SK-N-SH treated with all-trans-retinoic acid at 6 μM for 48 hours (cell line): ENCODE measurements around the gene SQSTM1.

Source experiments
- ATAC-seq: fragments of 200-7000 bp; cut with Tn5 transposase; 3 replicates; pipeline ENCODE4 v1.9.1; 2020; ENCODE audit warnings: mild to moderate bottlenecking, moderate library complexity
- ARNTL ChIP-seq: fragments of 450-650 bp; formaldehyde crosslinking; IDR thresholded peaks from 2 replicates; pipeline ENCODE4 v1.5.0; 2020; ENCODE audit warnings: low read depth, mild to moderate bottlenecking, moderate library complexity, borderline replicate concordance
- BACH2 ChIP-seq: fragments of 250-450 bp; sonication (Bioruptor Pico); IDR thresholded peaks from 2 replicates; pipeline ENCODE4 v1.9.0; 2021; ENCODE audit warnings: mild to moderate bottlenecking, borderline replicate concordance
- CSDC2 ChIP-seq: fragments of 250-450 bp; sonication (Bioruptor Pico); IDR thresholded peaks from 2 replicates; pipeline ENCODE4 v1.5.0; 2020; ENCODE audit warnings: mild to moderate bottlenecking, moderate library complexity
- ESRRG ChIP-seq: fragments of 250-450 bp; sonication (Bioruptor Pico); IDR thresholded peaks from 2 replicates; pipeline ENCODE4 v1.6.1; 2021; ENCODE audit warnings: mild to moderate bottlenecking
- GLIS3 ChIP-seq: fragments of 250-450 bp; sonication (Bioruptor Pico); IDR thresholded peaks from 2 replicates; pipeline ENCODE4 v1.5.0; 2020; ENCODE audit warnings: mild to moderate bottlenecking, moderate library complexity
- ISL1 ChIP-seq: fragments of 250-450 bp; sonication (Bioruptor Pico); IDR thresholded peaks from 2 replicates; pipeline ENCODE4 v2.1.2; 2022; ENCODE audit warnings: mild to moderate bottlenecking, moderate library complexity
- OSR1 ChIP-seq: fragments of 250-450 bp; sonication (Bioruptor Pico); IDR thresholded peaks from 2 replicates; pipeline ENCODE4 v1.8.0; 2022; ENCODE audit warnings: moderate library complexity, mild to moderate bottlenecking, inconsistent platforms
- PPARA ChIP-seq: fragments of 250-450 bp; sonication (Bioruptor Pico); IDR thresholded peaks from 2 replicates; pipeline ENCODE4 v1.5.0; 2020; ENCODE audit warnings: mild to moderate bottlenecking, borderline replicate concordance
- RARB ChIP-seq: fragments of 250-450 bp; sonication (Bioruptor Pico); IDR thresholded peaks from 2 replicates; pipeline ENCODE4 v1.8.0; 2021; ENCODE audit warnings: mild to moderate bottlenecking, moderate library complexity
- SNAI2 ChIP-seq: fragments of 250-450 bp; sonication (Bioruptor Pico); IDR thresholded peaks from 2 replicates; pipeline ENCODE4 v1.5.0; 2020; ENCODE audit warnings: mild to moderate bottlenecking, moderate library complexity
- TCF4 ChIP-seq: fragments of 250-450 bp; sonication (Bioruptor Pico); IDR thresholded peaks from 2 replicates; pipeline ENCODE4 v1.8.0; 2021; ENCODE audit warnings: mild to moderate bottlenecking, moderate library complexity, borderline replicate concordance
- TOX ChIP-seq: fragments of 250-450 bp; sonication (Bioruptor Pico); IDR thresholded peaks from 2 replicates; pipeline ENCODE4 v1.8.0; 2021; ENCODE audit warnings: mild to moderate bottlenecking, moderate library complexity, borderline replicate concordance
- ZC3H10 ChIP-seq: fragments of 250-450 bp; sonication (Bioruptor Pico); IDR thresholded peaks from 2 replicates; pipeline ENCODE4 v1.5.1; 2021; ENCODE audit warnings: mild to moderate bottlenecking, moderate library complexity
- ZFP3 ChIP-seq: fragments of 250-450 bp; sonication (Bioruptor Pico); IDR thresholded peaks from 2 replicates; pipeline ENCODE4 v1.5.0; 2020; ENCODE audit warnings: mild to moderate bottlenecking, moderate library complexity
- ZFP30 ChIP-seq: fragments of 450-650 bp; formaldehyde crosslinking; IDR thresholded peaks from 2 replicates; pipeline ENCODE4 v1.5.0; 2022; ENCODE audit warnings: mild to moderate bottlenecking, moderate library complexity
- ZNF565 ChIP-seq: fragments of 450-650 bp; formaldehyde crosslinking; conservative IDR thresholded peaks from 2 replicates; pipeline ENCODE4 v1.5.0; 2020; ENCODE audit warnings: low read depth, mild to moderate bottlenecking, moderate library complexity
- ZNF70 ChIP-seq: fragments of 450-650 bp; formaldehyde crosslinking; IDR thresholded peaks from 2 replicates; pipeline ENCODE4 v1.5.0; 2020; ENCODE audit warnings: mild to moderate bottlenecking, moderate library complexity
- ZNF8 ChIP-seq: fragments of 450-650 bp; formaldehyde crosslinking; IDR thresholded peaks from 2 replicates; pipeline ENCODE4 v1.5.0; 2020; ENCODE audit warnings: mild to moderate bottlenecking, moderate library complexity
- TF ChIP-seq, protein P1 (sequence below): fragments of 250-450 bp; sonication (Bioruptor Pico); IDR thresholded peaks from 2 replicates; pipeline ENCODE4 v1.8.0; 2020; ENCODE audit warnings: mild to moderate bottlenecking, moderate library complexity, borderline replicate concordance
- TF ChIP-seq, protein P2 (sequence below): fragments of 250-450 bp; sonication (Bioruptor Pico); IDR thresholded peaks from 2 replicates; pipeline ENCODE4 v1.5.1; 2020; ENCODE audit warnings: low read depth, mild to moderate bottlenecking, moderate library complexity
- TF ChIP-seq, protein P3 (sequence below): fragments of 250-450 bp; sonication (Bioruptor Pico); IDR thresholded peaks from 2 replicates; pipeline ENCODE4 v1.8.0; 2021; ENCODE audit warnings: low read depth, mild to moderate bottlenecking, moderate library complexity, borderline replicate concordance
- TF ChIP-seq, protein P4 (sequence below): fragments of 250-450 bp; sonication (Bioruptor Pico); IDR thresholded peaks from 2 replicates; pipeline ENCODE4 v1.5.1; 2021; ENCODE audit warnings: mild to moderate bottlenecking, moderate library complexity
- TF ChIP-seq, protein P5 (sequence below): fragments of 250-450 bp; sonication (Bioruptor Pico); IDR thresholded peaks from 2 replicates; pipeline ENCODE4 v1.5.0; 2020; ENCODE audit warnings: mild to moderate bottlenecking, moderate library complexity

Gene SQSTM1

DNA sequence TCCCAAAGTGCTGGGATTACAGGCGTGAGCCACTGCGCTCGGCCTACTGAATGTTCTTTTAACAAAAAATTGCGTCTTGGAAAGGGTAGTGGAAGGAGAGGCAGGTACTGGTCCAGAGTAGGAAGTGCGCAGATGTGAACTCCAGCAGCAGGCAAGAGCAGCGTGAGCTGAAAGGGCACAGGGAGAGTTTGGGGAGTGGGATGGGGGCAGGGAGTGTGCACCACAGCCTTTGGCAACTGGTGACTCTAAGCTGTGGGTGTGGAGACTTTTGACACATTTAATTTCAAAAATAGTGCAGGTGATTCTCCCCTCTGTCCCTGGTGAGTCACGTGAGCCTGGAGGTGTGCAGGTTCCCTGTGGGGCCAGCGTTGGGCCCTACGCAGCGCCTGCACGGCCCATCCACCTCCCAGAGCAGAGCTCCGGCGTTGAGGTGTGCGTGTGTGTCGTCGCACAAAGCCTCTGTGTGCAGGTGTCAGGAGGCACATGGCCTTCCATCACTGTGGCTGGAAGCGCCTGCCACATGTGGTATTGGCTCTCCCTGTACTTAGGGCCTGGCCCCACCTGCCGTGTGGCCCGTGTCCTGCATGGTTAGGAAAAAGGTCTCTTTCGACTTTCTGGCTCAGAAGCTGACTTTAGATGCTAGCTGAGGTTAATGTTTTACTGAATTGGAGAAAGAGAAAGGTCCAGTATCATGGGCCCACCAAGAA is 11.5 kb downstream of the SQSTM1 start:
- no peak; the same call in 2 of the 3 replicates for ATAC-seq

DNA sequence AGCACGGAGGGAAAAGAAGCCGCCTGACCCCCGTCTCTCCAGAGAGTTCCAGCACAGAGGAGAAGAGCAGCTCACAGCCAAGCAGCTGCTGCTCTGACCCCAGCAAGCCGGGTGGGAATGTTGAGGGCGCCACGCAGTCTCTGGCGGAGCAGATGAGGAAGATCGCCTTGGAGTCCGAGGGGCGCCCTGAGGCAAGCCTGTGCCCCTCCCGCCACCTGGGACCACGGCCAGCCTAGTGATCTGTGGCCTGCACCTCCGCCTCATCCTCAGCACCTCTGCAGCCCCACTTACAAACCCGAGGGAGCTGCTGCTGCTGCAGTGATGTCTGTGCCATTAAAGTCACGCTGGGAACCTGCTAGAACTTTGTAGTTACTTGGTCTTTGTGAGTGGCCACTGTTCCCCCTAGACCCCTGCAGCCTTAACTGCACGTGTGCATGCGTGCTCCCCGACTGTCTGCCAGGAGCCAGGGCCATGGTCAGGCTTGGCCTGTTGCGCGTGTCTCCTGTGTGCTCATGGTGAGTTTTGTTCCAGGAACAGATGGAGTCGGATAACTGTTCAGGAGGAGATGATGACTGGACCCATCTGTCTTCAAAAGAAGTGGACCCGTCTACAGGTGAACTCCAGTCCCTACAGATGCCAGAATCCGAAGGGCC is 12.5 kb downstream of the SQSTM1 start:
- TF ChIP-seq, protein P1, sequence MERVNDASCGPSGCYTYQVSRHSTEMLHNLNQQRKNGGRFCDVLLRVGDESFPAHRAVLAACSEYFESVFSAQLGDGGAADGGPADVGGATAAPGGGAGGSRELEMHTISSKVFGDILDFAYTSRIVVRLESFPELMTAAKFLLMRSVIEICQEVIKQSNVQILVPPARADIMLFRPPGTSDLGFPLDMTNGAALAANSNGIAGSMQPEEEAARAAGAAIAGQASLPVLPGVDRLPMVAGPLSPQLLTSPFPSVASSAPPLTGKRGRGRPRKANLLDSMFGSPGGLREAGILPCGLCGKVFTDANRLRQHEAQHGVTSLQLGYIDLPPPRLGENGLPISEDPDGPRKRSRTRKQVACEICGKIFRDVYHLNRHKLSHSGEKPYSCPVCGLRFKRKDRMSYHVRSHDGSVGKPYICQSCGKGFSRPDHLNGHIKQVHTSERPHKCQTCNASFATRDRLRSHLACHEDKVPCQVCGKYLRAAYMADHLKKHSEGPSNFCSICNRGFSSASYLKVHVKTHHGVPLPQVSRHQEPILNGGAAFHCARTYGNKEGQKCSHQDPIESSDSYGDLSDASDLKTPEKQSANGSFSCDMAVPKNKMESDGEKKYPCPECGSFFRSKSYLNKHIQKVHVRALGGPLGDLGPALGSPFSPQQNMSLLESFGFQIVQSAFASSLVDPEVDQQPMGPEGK = no peak
- TF ChIP-seq ZNF565 (CRISPR knock-in tag) = no peak
- no peak for TF ChIP-seq ZFP30 (CRISPR knock-in tag)
- no peak for TF ChIP-seq CSDC2 (CRISPR knock-in tag)
- no peak for TF ChIP-seq GLIS3 (CRISPR knock-in tag)
- TF ChIP-seq OSR1 = no peak
- TF ChIP-seq ARNTL (CRISPR knock-in tag) = no peak
- no peak for TF ChIP-seq PPARA (CRISPR knock-in tag)
- TF ChIP-seq ZNF8 = no peak
- TF ChIP-seq TCF4 = no peak
- TF ChIP-seq RARB (CRISPR knock-in tag) = no peak
- TF ChIP-seq, protein P2, sequence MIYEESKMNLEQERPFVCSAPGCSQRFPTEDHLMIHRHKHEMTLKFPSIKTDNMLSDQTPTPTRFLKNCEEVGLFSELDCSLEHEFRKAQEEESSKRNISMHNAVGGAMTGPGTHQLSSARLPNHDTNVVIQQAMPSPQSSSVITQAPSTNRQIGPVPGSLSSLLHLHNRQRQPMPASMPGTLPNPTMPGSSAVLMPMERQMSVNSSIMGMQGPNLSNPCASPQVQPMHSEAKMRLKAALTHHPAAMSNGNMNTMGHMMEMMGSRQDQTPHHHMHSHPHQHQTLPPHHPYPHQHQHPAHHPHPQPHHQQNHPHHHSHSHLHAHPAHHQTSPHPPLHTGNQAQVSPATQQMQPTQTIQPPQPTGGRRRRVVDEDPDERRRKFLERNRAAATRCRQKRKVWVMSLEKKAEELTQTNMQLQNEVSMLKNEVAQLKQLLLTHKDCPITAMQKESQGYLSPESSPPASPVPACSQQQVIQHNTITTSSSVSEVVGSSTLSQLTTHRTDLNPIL = no peak
- no peak for TF ChIP-seq SNAI2 (CRISPR knock-in tag)
- TF ChIP-seq, protein P3, sequence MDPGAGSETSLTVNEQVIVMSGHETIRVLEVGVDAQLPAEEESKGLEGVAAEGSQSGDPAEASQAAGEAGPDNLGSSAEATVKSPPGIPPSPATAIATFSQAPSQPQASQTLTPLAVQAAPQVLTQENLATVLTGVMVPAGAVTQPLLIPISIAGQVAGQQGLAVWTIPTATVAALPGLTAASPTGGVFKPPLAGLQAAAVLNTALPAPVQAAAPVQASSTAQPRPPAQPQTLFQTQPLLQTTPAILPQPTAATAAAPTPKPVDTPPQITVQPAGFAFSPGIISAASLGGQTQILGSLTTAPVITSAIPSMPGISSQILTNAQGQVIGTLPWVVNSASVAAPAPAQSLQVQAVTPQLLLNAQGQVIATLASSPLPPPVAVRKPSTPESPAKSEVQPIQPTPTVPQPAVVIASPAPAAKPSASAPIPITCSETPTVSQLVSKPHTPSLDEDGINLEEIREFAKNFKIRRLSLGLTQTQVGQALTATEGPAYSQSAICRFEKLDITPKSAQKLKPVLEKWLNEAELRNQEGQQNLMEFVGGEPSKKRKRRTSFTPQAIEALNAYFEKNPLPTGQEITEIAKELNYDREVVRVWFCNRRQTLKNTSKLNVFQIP (CRISPR knock-in tag) = no peak
- TF ChIP-seq BACH2 (CRISPR knock-in tag) = no peak
- TF ChIP-seq ESRRG (CRISPR knock-in tag) = no peak
- no peak; the same call in 2 of the 3 replicates for ATAC-seq

More for the DNA sequence above, 11.5 kb downstream of the SQSTM1 start:
- TF ChIP-seq TCF4 (no peak), ISL1 (CRISPR knock-in tag) (no peak), RARB (CRISPR knock-in tag) (no peak), CSDC2 (CRISPR knock-in tag) (no peak), ZNF565 (CRISPR knock-in tag) (no peak), ZNF70 (no peak), GLIS3 (CRISPR knock-in tag) (no peak), ZNF8 (no peak)
- TF ChIP-seq, protein P1 = no peak

DNA sequence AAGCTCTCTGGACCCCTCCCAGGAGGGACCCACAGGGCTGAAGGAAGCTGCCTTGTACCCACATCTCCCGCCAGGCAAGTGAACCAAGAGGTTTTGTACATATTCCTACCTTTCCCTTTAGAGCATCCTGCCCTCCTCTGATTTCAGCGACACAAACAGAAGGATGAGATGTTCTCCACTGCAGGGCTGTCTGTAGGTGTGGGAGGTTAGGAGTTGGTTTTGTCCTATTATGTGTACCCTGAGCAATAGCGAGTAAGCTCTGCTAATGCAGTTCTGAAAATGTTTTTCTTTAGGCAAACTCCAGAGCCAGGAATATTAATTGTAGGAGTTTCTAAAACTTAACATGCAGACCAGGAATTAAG is 13.0 kb downstream of the SQSTM1 start:
- ATAC-seq = no peak
- TF ChIP-seq ZNF565 (CRISPR knock-in tag) (no peak), OSR1 (no peak), ESRRG (CRISPR knock-in tag) (no peak), CSDC2 (CRISPR knock-in tag) (no peak), ZNF70 (no peak), ZC3H10 (CRISPR knock-in tag) (no peak), TOX (no peak), BACH2 (CRISPR knock-in tag) (no peak), TCF4 (no peak), ZFP3 (CRISPR knock-in tag) (no peak), ISL1 (CRISPR knock-in tag) (no peak), ARNTL (CRISPR knock-in tag) (no peak), PPARA (CRISPR knock-in tag) (no peak), RARB (CRISPR knock-in tag) (no peak), ZFP30 (CRISPR knock-in tag) (no peak)
- TF ChIP-seq, protein P4, sequence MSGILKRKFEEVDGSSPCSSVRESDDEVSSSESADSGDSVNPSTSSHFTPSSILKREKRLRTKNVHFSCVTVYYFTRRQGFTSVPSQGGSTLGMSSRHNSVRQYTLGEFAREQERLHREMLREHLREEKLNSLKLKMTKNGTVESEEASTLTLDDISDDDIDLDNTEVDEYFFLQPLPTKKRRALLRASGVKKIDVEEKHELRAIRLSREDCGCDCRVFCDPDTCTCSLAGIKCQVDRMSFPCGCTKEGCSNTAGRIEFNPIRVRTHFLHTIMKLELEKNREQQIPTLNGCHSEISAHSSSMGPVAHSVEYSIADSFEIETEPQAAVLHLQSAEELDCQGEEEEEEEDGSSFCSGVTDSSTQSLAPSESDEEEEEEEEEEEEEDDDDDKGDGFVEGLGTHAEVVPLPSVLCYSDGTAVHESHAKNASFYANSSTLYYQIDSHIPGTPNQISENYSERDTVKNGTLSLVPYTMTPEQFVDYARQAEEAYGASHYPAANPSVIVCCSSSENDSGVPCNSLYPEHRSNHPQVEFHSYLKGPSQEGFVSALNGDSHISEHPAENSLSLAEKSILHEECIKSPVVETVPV (CRISPR knock-in tag) = no peak
- TF ChIP-seq, protein P1 = no peak
- TF ChIP-seq, protein P5, sequence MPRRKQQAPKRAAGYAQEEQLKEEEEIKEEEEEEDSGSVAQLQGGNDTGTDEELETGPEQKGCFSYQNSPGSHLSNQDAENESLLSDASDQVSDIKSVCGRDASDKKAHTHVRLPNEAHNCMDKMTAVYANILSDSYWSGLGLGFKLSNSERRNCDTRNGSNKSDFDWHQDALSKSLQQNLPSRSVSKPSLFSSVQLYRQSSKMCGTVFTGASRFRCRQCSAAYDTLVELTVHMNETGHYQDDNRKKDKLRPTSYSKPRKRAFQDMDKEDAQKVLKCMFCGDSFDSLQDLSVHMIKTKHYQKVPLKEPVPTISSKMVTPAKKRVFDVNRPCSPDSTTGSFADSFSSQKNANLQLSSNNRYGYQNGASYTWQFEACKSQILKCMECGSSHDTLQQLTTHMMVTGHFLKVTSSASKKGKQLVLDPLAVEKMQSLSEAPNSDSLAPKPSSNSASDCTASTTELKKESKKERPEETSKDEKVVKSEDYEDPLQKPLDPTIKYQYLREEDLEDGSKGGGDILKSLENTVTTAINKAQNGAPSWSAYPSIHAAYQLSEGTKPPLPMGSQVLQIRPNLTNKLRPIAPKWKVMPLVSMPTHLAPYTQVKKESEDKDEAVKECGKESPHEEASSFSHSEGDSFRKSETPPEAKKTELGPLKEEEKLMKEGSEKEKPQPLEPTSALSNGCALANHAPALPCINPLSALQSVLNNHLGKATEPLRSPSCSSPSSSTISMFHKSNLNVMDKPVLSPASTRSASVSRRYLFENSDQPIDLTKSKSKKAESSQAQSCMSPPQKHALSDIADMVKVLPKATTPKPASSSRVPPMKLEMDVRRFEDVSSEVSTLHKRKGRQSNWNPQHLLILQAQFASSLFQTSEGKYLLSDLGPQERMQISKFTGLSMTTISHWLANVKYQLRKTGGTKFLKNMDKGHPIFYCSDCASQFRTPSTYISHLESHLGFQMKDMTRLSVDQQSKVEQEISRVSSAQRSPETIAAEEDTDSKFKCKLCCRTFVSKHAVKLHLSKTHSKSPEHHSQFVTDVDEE (CRISPR knock-in tag) = no peak
